ENCODE results near the gene OSGEPL1.
"Not testable (repeated sequence)": the region's sequence is repeated elsewhere in the genome, so short reads cannot be mapped to it uniquely, and the experiment has no call there.

The OSGEPL1 gene

GRCh38 chr2:189762229-189762550 lies 402 bp downstream of the OSGEPL1 start:
- Histone ChIP-seq H3K4me3 (ENCODE audit: low read length, poor library complexity, severe bottlenecking) (peak overlapping the region; percentile 95), H3F3A (ENCODE audit: low read depth) (peaks cover 3% of the 10 kb centered on the region; the same call in 1 of the 2 replicates), H3K9ac (ENCODE audit: low read depth, low read length, poor library complexity, severe bottlenecking) (peak overlapping the region; percentile 90)

GRCh38 chr2:189760154-189760553 lies 2.4 kb downstream of the OSGEPL1 start:
- H3F3A ChIP-seq (ENCODE audit: low read depth); H3K36me3 ChIP-seq (ENCODE audit: insufficient read depth, low read length); H3K9ac ChIP-seq (ENCODE audit: low read depth, low read length, poor library complexity, severe bottlenecking); H3K9me2 ChIP-seq (replicated peaks; ENCODE audit: low read depth, low read length); H3K4me2 ChIP-seq (ENCODE audit: low read depth, low read length, poor library complexity, severe bottlenecking); H3K4me3 ChIP-seq (ENCODE audit: low read length, poor library complexity, severe bottlenecking); H2AFZ ChIP-seq (ENCODE audit: low read length); H3K9me3 ChIP-seq (ENCODE audit: insufficient read depth, low read depth, low read length); H3K27me3 ChIP-seq (ENCODE audit: insufficient read depth, low read length, poor library complexity, severe bottlenecking); H3K79me2 ChIP-seq (ENCODE audit: insufficient read depth, low read length); H4K20me1 ChIP-seq (ENCODE audit: insufficient read depth, low read length, poor library complexity, severe bottlenecking): not testable (repeated sequence)
- H3K4me1 ChIP-seq (ENCODE audit: insufficient read depth, low read length, poor library complexity, severe bottlenecking), result peaks cover 17% of the 10 kb centered on the region

More at GRCh38 chr2:189762229-189762550, 402 bp downstream of the OSGEPL1 start:
- Histone ChIP-seq H3K36me3 (ENCODE audit: insufficient read depth, low read length) (peaks cover 7% of the 10 kb centered on the region; the same call in 1 of the 2 replicates), H3K9me3 (ENCODE audit: insufficient read depth, low read depth, low read length) (no peaks in the 10 kb centered on the region), H4K20me1 (ENCODE audit: insufficient read depth, low read length, poor library complexity, severe bottlenecking) (no peaks in the 10 kb centered on the region), H3K79me2 (ENCODE audit: insufficient read depth, low read length) (peaks cover 10% of the 10 kb centered on the region), H3K27me3 (ENCODE audit: insufficient read depth, low read length, poor library complexity, severe bottlenecking) (no peaks in the 10 kb centered on the region), H2AFZ (ENCODE audit: low read length) (peak overlapping the region; percentile 100), H3K9me2 (replicated peaks; ENCODE audit: low read depth, low read length) (no peaks in the 10 kb centered on the region), H3K4me2 (ENCODE audit: low read depth, low read length, poor library complexity, severe bottlenecking) (peak overlapping the region; percentile 92), H3K4me1 (ENCODE audit: insufficient read depth, low read length, poor library complexity, severe bottlenecking) (peaks cover 17% of the 10 kb centered on the region)
- TF ChIP-seq EZH2phosphoT487 (IDR thresholded peaks at IDR 0.05; ENCODE audit: borderline replicate concordance) (no peak), CTCF (conservative IDR thresholded peaks at IDR 0.05; ENCODE audit: low read length) (no peak)

- H3K9me2 ChIP-seq (replicated peaks; ENCODE audit: low read depth, low read length), result no peaks in the 10 kb centered on the region
- H4K20me1 ChIP-seq (ENCODE audit: insufficient read depth, low read length, poor library complexity, severe bottlenecking), result no peaks in the 10 kb centered on the region
- H2AFZ ChIP-seq (ENCODE audit: low read length), result no peak overlapping the region
- H3K4me1 ChIP-seq (ENCODE audit: insufficient read depth, low read length, poor library complexity, severe bottlenecking), result peaks cover 2% of the 10 kb centered on the region
- no peaks in the 10 kb centered on the region for H3F3A ChIP-seq (ENCODE audit: low read depth)
- no peak overlapping the region for H3K9ac ChIP-seq (ENCODE audit: low read depth, low read length, poor library complexity, severe bottlenecking)
- no peaks in the 10 kb centered on the region for H3K36me3 ChIP-seq (ENCODE audit: insufficient read depth, low read length)
- H3K4me3 ChIP-seq (ENCODE audit: low read length, poor library complexity, severe bottlenecking), result no peak overlapping the region
- TF ChIP-seq EZH2phosphoT487 (IDR thresholded peaks at IDR 0.05; ENCODE audit: borderline replicate concordance) (no peak), CTCF (conservative IDR thresholded peaks at IDR 0.05; ENCODE audit: low read length) (no peak)
- H3K9me3 ChIP-seq (ENCODE audit: insufficient read depth, low read depth, low read length), result no peaks in the 10 kb centered on the region
- H3K4me2 ChIP-seq (ENCODE audit: low read depth, low read length, poor library complexity, severe bottlenecking), result no peak overlapping the region
- H3K79me2 ChIP-seq (ENCODE audit: insufficient read depth, low read length), result no peaks in the 10 kb centered on the region
- H3K27me3 ChIP-seq (ENCODE audit: insufficient read depth, low read length, poor library complexity, severe bottlenecking), result no peaks in the 10 kb centered on the region
These were observed 6.2 kb downstream of the OSGEPL1 start for GRCh38 chr2:189756311-189756952.

GRCh38 chr2:189751080-189751658 lies 11.4 kb downstream of the OSGEPL1 start:
- Histone ChIP-seq H2AFZ (ENCODE audit: low read length) (no peak overlapping the region), H3K4me2 (ENCODE audit: low read depth, low read length, poor library complexity, severe bottlenecking) (no peak overlapping the region), H3K4me3 (ENCODE audit: low read length, poor library complexity, severe bottlenecking) (no peak overlapping the region), H4K20me1 (ENCODE audit: insufficient read depth, low read length, poor library complexity, severe bottlenecking) (no peaks in the 10 kb centered on the region), H3F3A (ENCODE audit: low read depth) (no peaks in the 10 kb centered on the region), H3K9ac (ENCODE audit: low read depth, low read length, poor library complexity, severe bottlenecking) (no peak overlapping the region), H3K9me2 (replicated peaks; ENCODE audit: low read depth, low read length) (no peaks in the 10 kb centered on the region), H3K4me1 (ENCODE audit: insufficient read depth, low read length, poor library complexity, severe bottlenecking) (no peaks in the 10 kb centered on the region), H3K27me3 (ENCODE audit: insufficient read depth, low read length, poor library complexity, severe bottlenecking) (no peaks in the 10 kb centered on the region), H3K9me3 (ENCODE audit: insufficient read depth, low read depth, low read length) (no peaks in the 10 kb centered on the region), H3K79me2 (ENCODE audit: insufficient read depth, low read length) (no peaks in the 10 kb centered on the region), H3K36me3 (ENCODE audit: insufficient read depth, low read length) (no peaks in the 10 kb centered on the region)
- TF ChIP-seq CTCF (conservative IDR thresholded peaks at IDR 0.05; ENCODE audit: low read length) (peak; percentile 79), EZH2phosphoT487 (IDR thresholded peaks at IDR 0.05; ENCODE audit: borderline replicate concordance) (no peak)
